GM23248 (cell line): Measurements from ENCODE around the gene C20orf141. TPM values are rescaled to one million over a fixed set of nuclear protein-coding genes. Genes with fewer than 3 reads are reported as not detected.
A peak's percentile ranks its signal among the peaks of the same experiment; 100 is the strongest.
"Not testable (repeated sequence)": the region's sequence is repeated elsewhere in the genome, so short reads cannot be mapped to it uniquely, and the experiment has no call there.

Experiments
- DNase-seq: peaks from one replicate; pipeline ENCODE4 v3.0.0-alpha.2; 2015
- H2AFZ ChIP-seq: fragments of 200-600 bp; sonication (generic); 2 replicates; pipeline ENCODE4 v1.6.1; 2016; ENCODE audit warnings: antibody characterized with exemption
- H3F3A ChIP-seq: fragments of 200-600 bp; sonication (generic); 2 replicates; pipeline ENCODE4 v1.6.1; 2016; ENCODE audit warnings: mild to moderate bottlenecking, antibody characterized with exemption, mixed run types; ENCODE audit not compliant: insufficient read depth
- H3K27ac ChIP-seq: fragments of 200-600 bp; sonication (generic); 2 replicates; pipeline ENCODE4 v1.5.1; 2016; ENCODE audit warnings: mild to moderate bottlenecking
- H3K27me3 ChIP-seq: fragments of 200-600 bp; sonication (generic); replicated peaks from 2 replicates; pipeline ENCODE4 v1.6.1; 2016; ENCODE audit warnings: mild to moderate bottlenecking; ENCODE audit not compliant: insufficient read depth
- H3K36me3 ChIP-seq: fragments of 200-600 bp; sonication (generic); 2 replicates; pipeline ENCODE4 v1.6.1; 2016; ENCODE audit warnings: low read depth, mild to moderate bottlenecking
- H3K4me1 ChIP-seq: fragments of 200-600 bp; sonication (generic); 2 replicates; pipeline ENCODE4 v1.6.1; 2016; ENCODE audit warnings: mild to moderate bottlenecking; ENCODE audit not compliant: insufficient read depth
- H3K4me2 ChIP-seq: fragments of 200-600 bp; sonication (generic); one replicate; pipeline ENCODE4 v1.6.1; 2016; ENCODE audit warnings: mild to moderate bottlenecking; ENCODE audit not compliant: unreplicated experiment
- H3K4me3 ChIP-seq: fragments of 200-600 bp; sonication (generic); 2 replicates; pipeline ENCODE4 v1.5.1; 2016; ENCODE audit warnings: mild to moderate bottlenecking
- H3K79me2 ChIP-seq: fragments of 200-600 bp; sonication (generic); 2 replicates; pipeline ENCODE4 v1.6.1; 2016; ENCODE audit warnings: mild to moderate bottlenecking; ENCODE audit not compliant: insufficient read depth
- H3K9ac ChIP-seq: fragments of 200-600 bp; sonication (generic); 2 replicates; pipeline ENCODE4 v1.6.1; 2016; ENCODE audit warnings: mild to moderate bottlenecking
- H3K9me2 ChIP-seq: fragments of 200-600 bp; sonication (generic); 2 replicates; pipeline ENCODE4 v1.6.1; 2016; ENCODE audit warnings: mixed run types, mild to moderate bottlenecking, moderate library complexity; ENCODE audit not compliant: insufficient read depth
- H3K9me3 ChIP-seq: fragments of 200-600 bp; sonication (generic); one replicate; pipeline ENCODE4 v1.6.1; 2017; ENCODE audit warnings: low read depth
- H4K20me1 ChIP-seq: fragments of 200-600 bp; sonication (generic); 2 replicates; pipeline ENCODE4 v1.6.0; 2016; ENCODE audit not compliant: insufficient read depth
- EZH2 ChIP-seq: fragments of 200-600 bp; sonication (generic); IDR thresholded peaks from 2 replicates; pipeline ENCODE4 v1.6.1; 2018; ENCODE audit warnings: antibody characterized with exemption, mild to moderate bottlenecking; ENCODE audit not compliant: insufficient read depth, poor library complexity, severe bottlenecking
- EZH2phosphoT487 ChIP-seq: fragments of 200-600 bp; sonication (generic); IDR thresholded peaks from 2 replicates; pipeline ENCODE4 v1.6.1; 2018; ENCODE audit warnings: antibody characterized with exemption, moderate library complexity, mild to moderate bottlenecking, low read depth; ENCODE audit not compliant: insufficient read depth
- WGBS, 2 experiments: methylation state at CpG; one replicate each; pipeline ENCODE4 v1.1.6; 2015 to 2017; ENCODE audit warnings: low lambda C conversion rate in 2 of 2, low coverage in 1 of 2; ENCODE audit errors: missing lambda C conversion rate in 2 of 2; 5-methylcytosine and 5-hydroxymethylcytosine counted together
- in situ Hi-C: fragments of 300-500 bp; cut with MboI; formaldehyde crosslinking; loops from 2 replicates; pipeline ENCODE4 v1.15.0; 2020
- polyA plus RNA-seq: library from polyadenylated mRNA; unstranded; fragments of >200 nt; fragmentation: Nextera tagmentation; extraction: Ambion mirVana; gene quantifications from 2 replicates; pipeline ENCODE4 v1.2.1, GENCODE V29; 2016
- total RNA-seq: library from RNA; depleted of rRNA; stranded (reverse); fragments of >200 nt; shearing (Covaris generic); gene quantifications from 2 replicates; pipeline ENCODE4 v1.2.3, GENCODE V29; 2014

Gene C20orf141
- total and polyA plus RNA-seq, 2 experiments from 2014 or later, result not detected

GRCh38 chr20:2807019-2807418, 7.8 kb upstream of the C20orf141 start:
- Histone ChIP-seq H3K27ac (no peak overlapping the region), H3K4me3 (no peak overlapping the region), H3K9me2 (no peaks in the 10 kb centered on the region), H2AFZ (no peak overlapping the region), H3K27me3 (peaks cover 67% of the 10 kb centered on the region), H3K4me1 (no peaks in the 10 kb centered on the region), H4K20me1 (no peaks in the 10 kb centered on the region), H3K9ac (no peak overlapping the region), H3K79me2 (no peaks in the 10 kb centered on the region), H3K36me3 (no peaks in the 10 kb centered on the region), H3K9me3 (peaks cover 3% of the 10 kb centered on the region), H3K4me2 (no peak overlapping the region), H3F3A (no peaks in the 10 kb centered on the region)
- no peak for TF ChIP-seq EZH2phosphoT487
- TF ChIP-seq EZH2, result no peak
- in situ Hi-C loops, result no loop called here
- no peak for DNase-seq
- 27 to 56% methylated on average over 2 to 4 of the region's 4 CpGs for WGBS, 2 experiments

- H2AFZ ChIP-seq, H3F3A ChIP-seq, in situ Hi-C loops, H3K79me2 ChIP-seq, H3K9me2 ChIP-seq, H3K36me3 ChIP-seq, DNase-seq, H4K20me1 ChIP-seq, H3K4me1 ChIP-seq, H3K4me2 ChIP-seq, H3K27ac ChIP-seq, H3K4me3 ChIP-seq, H3K9ac ChIP-seq, H3K9me3 ChIP-seq: not testable (repeated sequence)
- 61 to 72% methylated on average over 9 of the region's 9 CpGs for WGBS, 2 experiments
- peaks cover 58% of the 10 kb centered on the region for H3K27me3 ChIP-seq
Observed at GRCh38 chr20:2807929-2808328, 6.9 kb upstream of the C20orf141 start.

DNA sequence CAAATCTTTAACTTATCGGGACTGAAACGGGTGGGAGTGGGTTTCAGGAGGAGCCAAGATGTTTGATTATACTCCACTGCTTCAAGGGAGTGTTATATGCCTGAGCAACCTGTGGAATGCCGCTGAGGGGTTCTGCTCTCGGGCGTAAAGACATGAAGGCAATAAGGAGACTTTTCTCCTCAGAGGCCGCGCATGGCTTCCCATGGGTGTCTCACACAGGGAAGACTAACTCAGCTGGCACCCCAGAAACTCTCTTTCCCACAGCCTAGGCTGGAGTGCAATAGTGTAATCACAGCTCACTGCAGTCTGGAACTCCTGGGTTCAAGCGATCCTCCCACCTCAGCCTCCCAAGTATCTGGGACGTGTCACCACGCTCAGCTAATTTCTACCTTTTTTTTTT, 5.1 kb upstream of the C20orf141 start:
- in situ Hi-C loops, result no loop called here
- Histone ChIP-seq H3K9ac (no peak overlapping the region), H3K9me3 (peaks cover 3% of the 10 kb centered on the region)

DNA sequence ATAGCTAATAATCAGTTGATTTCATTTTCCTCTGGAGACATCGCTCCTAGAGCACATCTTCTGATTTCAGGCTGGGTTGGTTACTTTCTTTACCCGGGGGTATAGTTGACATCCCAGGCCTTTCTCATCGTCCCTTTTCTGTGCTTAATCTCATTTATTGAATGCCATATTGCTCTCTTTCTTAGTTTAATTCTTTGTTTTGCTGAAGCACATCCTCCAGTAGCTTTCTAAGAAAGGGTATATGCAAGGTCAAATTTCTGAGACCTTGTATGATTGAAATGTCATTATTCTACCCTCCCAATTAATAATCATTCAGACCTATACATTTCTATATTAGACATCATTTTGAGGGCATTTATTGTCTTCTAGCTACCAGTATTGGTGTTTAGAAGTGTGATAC, 2.6 kb upstream of the C20orf141 start:
- WGBS, 2 experiments, result 63 to 83% methylated on average over 3 of the region's 3 CpGs
- in situ Hi-C loops, result no loop called here

More for the DNA sequence above, 5.1 kb upstream of the C20orf141 start:
- no peaks in the 10 kb centered on the region for H3K36me3 ChIP-seq
- H3K79me2 ChIP-seq, result no peaks in the 10 kb centered on the region
- peaks cover 40% of the 10 kb centered on the region for H3K27me3 ChIP-seq
- no peak for TF ChIP-seq EZH2
- TF ChIP-seq EZH2phosphoT487, result no peak
- no peak overlapping the region for H3K4me2 ChIP-seq
- H3F3A ChIP-seq, result no peaks in the 10 kb centered on the region
- H3K4me3 ChIP-seq, result no peak overlapping the region
- WGBS, 2 experiments, result 82 to 85% methylated on average over 10 of the region's 10 CpGs
- H2AFZ ChIP-seq, result no peak overlapping the region
- H4K20me1 ChIP-seq, result no peaks in the 10 kb centered on the region
- H3K27ac ChIP-seq, result no peak overlapping the region
- peaks cover 6% of the 10 kb centered on the region for H3K4me1 ChIP-seq
- no peak for DNase-seq
- no peaks in the 10 kb centered on the region for H3K9me2 ChIP-seq

GRCh38 chr20:2814076-2814475, 711 bp upstream of the C20orf141 start:
- in situ Hi-C loops, result no loop called here
- no peaks in the 10 kb centered on the region for H3F3A ChIP-seq
- no peaks in the 10 kb centered on the region for H3K79me2 ChIP-seq
- TF ChIP-seq EZH2 (no peak), EZH2phosphoT487 (no peak)
- H3K4me1 ChIP-seq, result peaks cover 13% of the 10 kb centered on the region
- H3K27me3 ChIP-seq, result 0 out of 2 replicates have a peak, but pooled peaks cover 3% of the 10 kb centered on the region
- 83 to 88% methylated on average over 1 of the region's 1 CpG for WGBS, 2 experiments
- H2AFZ ChIP-seq, result no peak overlapping the region
- peak overlapping the region; percentile 76 for H3K4me2 ChIP-seq
- DNase-seq, result no peak
- H3K9me3 ChIP-seq, result peaks cover 3% of the 10 kb centered on the region
- no peaks in the 10 kb centered on the region for H3K36me3 ChIP-seq
- H4K20me1 ChIP-seq, result no peaks in the 10 kb centered on the region
- 0 out of 2 replicates have a peak overlapping the region, but pooled peaks have one; percentile 19 for H3K4me3 ChIP-seq
- H3K9me2 ChIP-seq, result no peaks in the 10 kb centered on the region
- no peak overlapping the region for H3K27ac ChIP-seq
- H3K9ac ChIP-seq, result no peak overlapping the region

More for the DNA sequence above, 2.6 kb upstream of the C20orf141 start:
- H3K79me2 ChIP-seq, result no peaks in the 10 kb centered on the region
- H3K36me3 ChIP-seq, result no peaks in the 10 kb centered on the region
- no peak overlapping the region for H3K9ac ChIP-seq
- peaks cover 3% of the 10 kb centered on the region for H3K9me3 ChIP-seq
- H3F3A ChIP-seq, result no peaks in the 10 kb centered on the region
- no peak overlapping the region for H3K4me2 ChIP-seq
- peaks cover 17% of the 10 kb centered on the region; the same call in 1 of the 2 replicates for H3K27me3 ChIP-seq
- H3K9me2 ChIP-seq, result no peaks in the 10 kb centered on the region
- H2AFZ ChIP-seq, result no peak overlapping the region
- no peak overlapping the region for H3K4me3 ChIP-seq
- H3K4me1 ChIP-seq, result peaks cover 13% of the 10 kb centered on the region
- no peak for TF ChIP-seq EZH2
- TF ChIP-seq EZH2phosphoT487, result no peak
- no peak for DNase-seq
- H4K20me1 ChIP-seq, result no peaks in the 10 kb centered on the region
- no peak overlapping the region for H3K27ac ChIP-seq
